CD4-positive, alpha-beta T cell treated with Interleukin-4 for 4 hours (primary cell): ENCODE data around the gene LPAR3.
"Not testable (repeated sequence)": the region's sequence is repeated elsewhere in the genome, so short reads cannot be mapped to it uniquely, and the experiment has no call there.

Experiments used
- DNase-seq: peaks from one replicate; pipeline ENCODE4 v3.0.0-alpha.2; 2020

LPAR3 gene

GRCh38 chr1:84902727-84903126 is 9.7 kb upstream of the LPAR3 start:
- not testable (repeated sequence) for DNase-seq

- DNase-seq, result no peak
Observed at GRCh38 chr1:84899969-84900368, 7.0 kb upstream of the LPAR3 start.

- DNase-seq, result no peak
Observed at GRCh38 chr1:84896279-84896678, 3.3 kb upstream of the LPAR3 start.

GRCh38 chr1:84890566-84890965 is 2.4 kb downstream of the LPAR3 start:
- DNase-seq, result no peak

GRCh38 chr1:84889437-84889836 is 3.6 kb downstream of the LPAR3 start:
- no peak for DNase-seq

GRCh38 chr1:84888753-84889152 is 4.3 kb downstream of the LPAR3 start:
- peak; percentile 61 for DNase-seq

- no peak for DNase-seq
Observed at GRCh38 chr1:84887261-84887934, 5.6 kb downstream of the LPAR3 start.

GRCh38 chr1:84885469-84885868 is 7.5 kb downstream of the LPAR3 start:
- DNase-seq, result no peak

GRCh38 chr1:84884671-84885389 is 8.2 kb downstream of the LPAR3 start:
- DNase-seq, result no peak

- no peak for DNase-seq
Observed at GRCh38 chr1:84883286-84883685, 9.7 kb downstream of the LPAR3 start.

- no peak for DNase-seq
Observed at GRCh38 chr1:84877592-84877991, 15.4 kb downstream of the LPAR3 start.

GRCh38 chr1:84876353-84876752 is 16.7 kb downstream of the LPAR3 start:
- DNase-seq, result peak; percentile 29

GRCh38 chr1:84873366-84873765 is 19.6 kb downstream of the LPAR3 start:
- no peak for DNase-seq

GRCh38 chr1:84872696-84873355 is 20.2 kb downstream of the LPAR3 start:
- DNase-seq, result no peak

GRCh38 chr1:84871181-84871580 is 21.8 kb downstream of the LPAR3 start:
- no peak for DNase-seq

GRCh38 chr1:84870591-84870990 is 22.4 kb downstream of the LPAR3 start:
- DNase-seq, result no peak

- DNase-seq, result no peak
Observed at GRCh38 chr1:84869720-84870119, 23.3 kb downstream of the LPAR3 start.

GRCh38 chr1:84862810-84863251 is 30.2 kb downstream of the LPAR3 start:
- peak; percentile 85 for DNase-seq

- DNase-seq, result no peak
Observed at GRCh38 chr1:84861988-84862644, 30.9 kb downstream of the LPAR3 start.

- no peak for DNase-seq
Observed at GRCh38 chr1:84861516-84861915, 31.5 kb downstream of the LPAR3 start.

GRCh38 chr1:84859866-84860265 is 33.1 kb downstream of the LPAR3 start:
- no peak for DNase-seq

GRCh38 chr1:84857906-84858305 is 35.1 kb downstream of the LPAR3 start:
- DNase-seq, result no peak

GRCh38 chr1:84856726-84857270 is 36.2 kb downstream of the LPAR3 start:
- no peak for DNase-seq
